B cell (primary cell): ENCODE data around the gene PDE4B. TPM values are rescaled to one million over a fixed set of nuclear protein-coding genes. Genes with fewer than 3 reads are reported as not detected.
"Not testable (repeated sequence)": the region's sequence is repeated elsewhere in the genome, so short reads cannot be mapped to it uniquely, and the experiment has no call there.

Experiments
- ATAC-seq: fragments of 200-7000 bp; cut with Tn5 transposase; one replicate; pipeline ENCODE4 v1.10.0; 2021; ENCODE audit warnings: low read depth, mild to moderate bottlenecking, moderate number of reproducible peaks, moderate library complexity
- CTCF ChIA-PET: fragments of 350-600 bp; sonication (Branson Sonifier 250); formaldehyde crosslinking; loops from one replicate; lab custom pipeline; 2021; ENCODE audit warnings: antibody characterized with exemption, inconsistent platforms; lab: Charles Lee
- POLR2A ChIA-PET: fragments of 350-600 bp; sonication (Branson Sonifier 250); formaldehyde crosslinking; loops from one replicate; lab custom pipeline; 2021; ENCODE audit warnings: antibody characterized with exemption; lab: Charles Lee
- DNase-seq: peaks from one replicate; pipeline ENCODE4 v3.0.0; 2013
- H2AFZ ChIP-seq: 2 replicates; pipeline ENCODE4 v1.6.1; 2012; ENCODE audit warnings: mild to moderate bottlenecking, low read depth, low read length; ENCODE audit not compliant: insufficient read depth, poor library complexity, severe bottlenecking
- H3K27ac ChIP-seq, 2 donors: 1 replicate in 1 of 2; 2 replicates in 1 of 2; pipeline ENCODE4 v1.5.1; 2012 to 2013; ENCODE audit warnings: low read length in 2 of 2, mild to moderate bottlenecking in 2 of 2, moderate library complexity in 1 of 2
- H3K27me3 ChIP-seq, 4 experiments: fragments of 200-600 bp in 1 of 4; sonication (generic) in 1 of 4; replicated peaks in 1 of 4; 1 replicate in 2 of 4; 2 replicates in 2 of 4; pipeline versions ENCODE4 v1.6.1 to v1.7.0; 2013 to 2016; ENCODE audit warnings: low read length in 3 of 4, mild to moderate bottlenecking in 2 of 4, mixed read lengths in 1 of 4, moderate library complexity in 1 of 4; ENCODE audit not compliant: insufficient read depth in 4 of 4, control insufficient read depth in 3 of 4; ENCODE audit errors: control extremely low read depth in 1 of 4
- H3K36me3 ChIP-seq, 2 experiments: replicated peaks in 1 of 2; 1 replicate in 1 of 2; 2 replicates in 1 of 2; pipeline versions ENCODE4 v1.6.1 to v1.7.1; 2013; ENCODE audit warnings: low read length in 1 of 2; ENCODE audit not compliant: insufficient read depth in 2 of 2, control insufficient read depth in 1 of 2; ENCODE audit errors: control extremely low read depth in 1 of 2, extremely low read depth in 1 of 2
- H3K4me1 ChIP-seq, 2 donors: fragments of 200-600 bp in 1 of 2; sonication (generic) in 1 of 2; 1 replicate in 1 of 2; 2 replicates in 1 of 2; pipeline versions ENCODE4 v1.5.1 to v1.6.1; 2013 to 2017; ENCODE audit warnings: low read length in 2 of 2; ENCODE audit not compliant: control insufficient read depth in 2 of 2, insufficient read depth in 2 of 2
- H3K4me2 ChIP-seq: replicated peaks from 2 replicates; pipeline ENCODE3; 2012; ENCODE audit warnings: mild to moderate bottlenecking, low read depth, low read length; ENCODE audit not compliant: poor library complexity, severe bottlenecking
- H3K4me3 ChIP-seq, 5 experiments: fragments of 200-600 bp in 1 of 5; sonication (generic) in 1 of 5; 1 replicate in 3 of 5; 2 replicates in 2 of 5; pipeline versions ENCODE4 v1.5.1 to v1.7.0; 2011 to 2016; ENCODE audit warnings: low read length in 4 of 5, mild to moderate bottlenecking in 4 of 5, low read depth in 2 of 5, control low read depth in 1 of 5, moderate library complexity in 1 of 5; ENCODE audit not compliant: insufficient read depth in 1 of 5; ENCODE audit errors: control extremely low read depth in 1 of 5, extremely low read depth in 1 of 5
- H3K79me2 ChIP-seq: fragments of 200-600 bp; sonication (generic); one replicate; pipeline ENCODE4 v1.6.0; 2016; ENCODE audit warnings: low read length; ENCODE audit not compliant: control insufficient read depth, insufficient read depth
- H3K9ac ChIP-seq: fragments of 200-600 bp; sonication (generic); 2 replicates; pipeline ENCODE4 v1.6.1; 2017; ENCODE audit warnings: mild to moderate bottlenecking, low read length, moderate library complexity
- H3K9me3 ChIP-seq, 3 donors: one replicate each; pipeline versions ENCODE4 v1.6.1 to v1.7.1; 2013; ENCODE audit warnings: low read length in 2 of 3; ENCODE audit not compliant: control insufficient read depth in 2 of 3, insufficient read depth in 1 of 3; ENCODE audit errors: control extremely low read depth in 1 of 3
- H4K20me1 ChIP-seq: 2 replicates; pipeline ENCODE4 v1.6.0; 2012; ENCODE audit warnings: mild to moderate bottlenecking, low read length; ENCODE audit not compliant: insufficient read depth, control insufficient read depth, poor library complexity, severe bottlenecking
- H3K27ac Mint-ChIP-seq: one replicate; pipeline ENCODE4 v1.8.0; 2021; ENCODE audit warnings: mixed read lengths
- H3K27me3 Mint-ChIP-seq: one replicate; pipeline ENCODE4 v1.8.0; 2021; ENCODE audit warnings: mixed read lengths
- H3K4me1 Mint-ChIP-seq: one replicate; pipeline ENCODE4 v1.8.0; 2021; ENCODE audit warnings: mixed read lengths
- H3K4me3 Mint-ChIP-seq: one replicate; pipeline ENCODE4 v1.8.0; 2021; ENCODE audit warnings: mixed read lengths
- H3K9me3 Mint-ChIP-seq: one replicate; pipeline ENCODE4 v1.8.0; 2022; ENCODE audit warnings: mixed read lengths; ENCODE audit not compliant: insufficient read depth
- EZH2 ChIP-seq: IDR thresholded peaks from 2 replicates; pipeline ENCODE4 v1.6.1; 2012; ENCODE audit warnings: borderline replicate concordance, low read depth, mild to moderate bottlenecking, moderate library complexity, low read length; ENCODE audit not compliant: insufficient read depth, poor library complexity, severe bottlenecking
- WGBS: methylation state at CpG from one replicate; pipeline ENCODE4 v1.1.5; 2013; ENCODE audit warnings: missing lambda C conversion rate; ENCODE audit not compliant: insufficient coverage; 5-methylcytosine and 5-hydroxymethylcytosine counted together
- intact Hi-C: fragments of 100-400 bp; cut with micrococcal nuclease; formaldehyde crosslinking; loops from one replicate; pipeline ENCODE4 v1.10.0; 2022
- polyA plus RNA-seq: library from polyadenylated mRNA; depleted of rRNA; stranded (reverse); fragments of >200 nt; gene quantifications from 2 replicates; pipeline ENCODE4 v1.2.3, GENCODE V29; 2012
- total RNA-seq, 2 donors: library from RNA; stranded (reverse); fragments of 120-200 nt in 1 of 2; gene quantifications; 1 replicate in 1 of 2; 2 replicates in 1 of 2; pipeline versions ENCODE4 v1.2.3 to v1.2.4, GENCODE V29; 2013 to 2022
- TF ChIP-seq, protein P1 (sequence below): fragments of 200-600 bp; IDR thresholded peaks from one replicate; pipeline ENCODE4 v1.8.0; 2022; ENCODE audit warnings: antibody characterized with exemption, mild to moderate bottlenecking

The PDE4B gene
- total and polyA plus RNA-seq, 2 donors (not counting 1 experiment from before 2014, with no cell fraction given): 63.7 to 242 TPM

DNA sequence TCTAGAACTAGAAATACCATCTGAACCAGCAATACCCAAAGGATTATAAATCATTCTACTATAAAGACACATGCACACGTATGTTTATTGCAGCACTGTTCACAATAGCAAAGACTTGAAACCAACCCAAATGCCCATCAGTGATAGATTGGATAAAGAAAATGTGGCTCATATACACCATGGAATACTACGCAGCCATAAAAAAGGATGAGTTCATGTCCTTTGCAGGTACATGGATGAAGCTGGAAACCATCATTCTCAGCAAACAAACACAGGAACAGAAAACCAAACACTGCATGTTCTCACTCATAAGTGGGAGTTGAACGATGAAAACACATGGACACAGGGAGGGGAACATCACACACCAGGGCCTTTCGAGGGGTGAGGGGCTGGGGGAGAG, 174.8 kb downstream of the PDE4B start:
- H3K27ac Mint-ChIP-seq, DNase-seq, H2AFZ ChIP-seq, POLR2A ChIA-PET, H3K4me1 ChIP-seq, H4K20me1 ChIP-seq, H3K27me3 ChIP-seq, ATAC-seq, H3K79me2 ChIP-seq, H3K27ac ChIP-seq, H3K9me3 Mint-ChIP-seq, H3K36me3 ChIP-seq, H3K4me2 ChIP-seq, H3K4me3 Mint-ChIP-seq, intact Hi-C loops, H3K4me3 ChIP-seq, H3K9ac ChIP-seq, H3K9me3 ChIP-seq, H3K4me1 Mint-ChIP-seq: not testable (repeated sequence)
- H3K27me3 Mint-ChIP-seq: peaks cover 17% of the 10 kb centered on the region
- CTCF ChIA-PET: interaction anchor here (0.9 to 1.7 kb wide), 2 partner anchors 8 to 479 kb away, joined by 4 to 5 read pairs; no protein-coding TSS in a partner anchor
- WGBS: no CpG with 5 or more reads among the region's 4 CpGs

DNA sequence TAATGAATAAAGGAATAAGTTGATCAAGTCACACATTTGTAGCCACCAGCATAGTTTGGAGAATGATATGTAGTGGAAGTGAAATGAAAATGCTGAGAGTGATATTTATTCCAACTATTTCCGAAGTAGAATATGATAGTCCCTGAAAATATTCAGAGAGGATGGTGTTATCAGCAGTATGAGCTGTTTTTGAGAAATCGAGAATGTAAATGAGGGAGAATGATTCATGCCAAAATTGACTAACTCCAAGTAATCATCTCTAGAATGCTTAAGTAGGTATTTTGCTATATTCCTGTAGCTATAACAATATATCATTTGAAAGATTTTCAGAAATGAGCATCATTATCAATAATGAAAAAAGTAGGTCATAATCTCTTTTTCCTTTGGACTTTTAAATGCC, 178.9 kb downstream of the PDE4B start:
- peaks cover 15% of the 10 kb centered on the region for H3K9me3 Mint-ChIP-seq
- intact Hi-C loops: no loop called here

More for the DNA sequence above, 178.9 kb downstream of the PDE4B start:
- TF ChIP-seq, protein P1, sequence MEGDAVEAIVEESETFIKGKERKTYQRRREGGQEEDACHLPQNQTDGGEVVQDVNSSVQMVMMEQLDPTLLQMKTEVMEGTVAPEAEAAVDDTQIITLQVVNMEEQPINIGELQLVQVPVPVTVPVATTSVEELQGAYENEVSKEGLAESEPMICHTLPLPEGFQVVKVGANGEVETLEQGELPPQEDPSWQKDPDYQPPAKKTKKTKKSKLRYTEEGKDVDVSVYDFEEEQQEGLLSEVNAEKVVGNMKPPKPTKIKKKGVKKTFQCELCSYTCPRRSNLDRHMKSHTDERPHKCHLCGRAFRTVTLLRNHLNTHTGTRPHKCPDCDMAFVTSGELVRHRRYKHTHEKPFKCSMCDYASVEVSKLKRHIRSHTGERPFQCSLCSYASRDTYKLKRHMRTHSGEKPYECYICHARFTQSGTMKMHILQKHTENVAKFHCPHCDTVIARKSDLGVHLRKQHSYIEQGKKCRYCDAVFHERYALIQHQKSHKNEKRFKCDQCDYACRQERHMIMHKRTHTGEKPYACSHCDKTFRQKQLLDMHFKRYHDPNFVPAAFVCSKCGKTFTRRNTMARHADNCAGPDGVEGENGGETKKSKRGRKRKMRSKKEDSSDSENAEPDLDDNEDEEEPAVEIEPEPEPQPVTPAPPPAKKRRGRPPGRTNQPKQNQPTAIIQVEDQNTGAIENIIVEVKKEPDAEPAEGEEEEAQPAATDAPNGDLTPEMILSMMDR: no peak
- TF ChIP-seq EZH2: no peak
- Histone ChIP-seq H3K36me3 (no peaks in the 10 kb centered on the region), H2AFZ (no peak overlapping the region), H3K79me2 (no peaks in the 10 kb centered on the region), H3K4me3 (no peak overlapping the region), H3K27ac (no peak overlapping the region), H3K4me2 (no peak overlapping the region), H3K9ac (no peak overlapping the region), H3K9me3 (peaks cover 0 to 18% (median 12%) of the 10 kb centered on the region in 3 donors), H3K4me1 (no peaks in the 10 kb centered on the region), H3K27me3 (no peaks in the 10 kb centered on the region), H4K20me1 (no peaks in the 10 kb centered on the region)
- POLR2A ChIA-PET: no interaction called here
- Mint-ChIP-seq H3K4me3 (no peak overlapping the region), H3K27ac (no peak overlapping the region), H3K27me3 (peaks cover 13% of the 10 kb centered on the region), H3K4me1 (no peaks in the 10 kb centered on the region)
- ATAC-seq: no peak
- WGBS: no CpG with 5 or more reads among the region's 2 CpGs
- no peak for DNase-seq
- CTCF ChIA-PET: interaction anchor here (0.9 to 1.1 kb wide), 2 partner anchors 271 to 475 kb away, joined by 3 read pairs; no protein-coding TSS in a partner anchor
